Smooth muscle cell (in vitro differentiated cells): ENCODE data around the gene ZNF543. TPM values are rescaled to one million over a fixed set of nuclear protein-coding genes. Genes with fewer than 3 reads are reported as not detected.

ENCODE experiments used
- DNase-seq: peaks from one replicate; lab custom pipeline; 2025; ENCODE audit not compliant: unreplicated experiment; lab: John Stamatoyannopoulos, UW
- H2AFZ ChIP-seq: fragments of 200-600 bp; sonication (generic); 2 replicates; pipeline ENCODE4 v1.6.0; 2016; ENCODE audit warnings: antibody characterized with exemption, low read depth, mild to moderate bottlenecking
- H3F3A ChIP-seq: fragments of 200-600 bp; sonication (generic); 2 replicates; pipeline ENCODE4 v1.6.0; 2017; ENCODE audit warnings: antibody characterized with exemption, low read depth
- H3K27ac ChIP-seq: fragments of 200-600 bp; sonication (generic); 2 replicates; pipeline ENCODE4 v1.5.1; 2016; ENCODE audit warnings: low read depth, mild to moderate bottlenecking
- H3K27me3 ChIP-seq: fragments of 200-600 bp; sonication (generic); 2 replicates; pipeline ENCODE4 v1.6.1; 2016; ENCODE audit warnings: low read depth, mild to moderate bottlenecking
- H3K36me3 ChIP-seq: fragments of 200-600 bp; sonication (generic); 2 replicates; pipeline ENCODE4 v1.5.1; 2016; ENCODE audit warnings: low read depth
- H3K4me1 ChIP-seq: fragments of 200-600 bp; sonication (generic); 2 replicates; pipeline ENCODE4 v1.5.1; 2016; ENCODE audit warnings: low read depth
- H3K4me2 ChIP-seq: fragments of 200-600 bp; sonication (generic); 2 replicates; pipeline ENCODE4 v1.6.0; 2016; ENCODE audit warnings: mild to moderate bottlenecking
- H3K4me3 ChIP-seq: fragments of 200-600 bp; sonication (generic); 2 replicates; pipeline ENCODE4 v1.5.1; 2016; ENCODE audit warnings: mild to moderate bottlenecking
- H3K79me2 ChIP-seq: fragments of 200-600 bp; sonication (generic); 2 replicates; pipeline ENCODE4 v1.6.0; 2016; ENCODE audit warnings: low read depth, mild to moderate bottlenecking
- H3K9ac ChIP-seq: fragments of 200-600 bp; sonication (generic); 2 replicates; pipeline ENCODE4 v1.6.0; 2016; ENCODE audit warnings: low read depth
- H3K9me3 ChIP-seq: fragments of 200-600 bp; sonication (generic); replicated peaks from 2 replicates; pipeline ENCODE4 v1.5.1; 2016; ENCODE audit warnings: low read depth
- H4K20me1 ChIP-seq: fragments of 200-600 bp; sonication (generic); 2 replicates; pipeline ENCODE4 v1.6.0; 2016; ENCODE audit warnings: low read depth
- WGBS: methylation state at CpG from one replicate; pipeline ENCODE4 v1.1.7; 2016; ENCODE audit warnings: low lambda C conversion rate; 5-methylcytosine and 5-hydroxymethylcytosine counted together
- polyA plus RNA-seq: library from polyadenylated mRNA; unstranded; fragments of >200 nt; fragmentation: Nextera tagmentation; extraction: Ambion mirVana; gene quantifications from 2 replicates; pipeline ENCODE4 v1.2.1, GENCODE V29; 2016
- total RNA-seq: library from RNA; depleted of rRNA; stranded (reverse); fragments of >200 nt; gene quantifications from 2 replicates; pipeline ENCODE4 v1.2.3, GENCODE V29; 2014
- TF ChIP-seq, protein P1 (sequence below): fragments of 200-600 bp; sonication (generic); IDR thresholded peaks from 2 replicates; pipeline ENCODE4 v1.5.1; 2017; ENCODE audit warnings: borderline replicate concordance, mild to moderate bottlenecking, antibody characterized with exemption; ENCODE audit not compliant: insufficient read depth, poor library complexity, severe bottlenecking

ZNF543 gene
- total and polyA plus RNA-seq, 2 experiments from 2014 or later = 1.1 to 5.1 TPM

- peaks cover 9% of the 10 kb centered on the region for H3K36me3 ChIP-seq
- TF ChIP-seq, protein P1, sequence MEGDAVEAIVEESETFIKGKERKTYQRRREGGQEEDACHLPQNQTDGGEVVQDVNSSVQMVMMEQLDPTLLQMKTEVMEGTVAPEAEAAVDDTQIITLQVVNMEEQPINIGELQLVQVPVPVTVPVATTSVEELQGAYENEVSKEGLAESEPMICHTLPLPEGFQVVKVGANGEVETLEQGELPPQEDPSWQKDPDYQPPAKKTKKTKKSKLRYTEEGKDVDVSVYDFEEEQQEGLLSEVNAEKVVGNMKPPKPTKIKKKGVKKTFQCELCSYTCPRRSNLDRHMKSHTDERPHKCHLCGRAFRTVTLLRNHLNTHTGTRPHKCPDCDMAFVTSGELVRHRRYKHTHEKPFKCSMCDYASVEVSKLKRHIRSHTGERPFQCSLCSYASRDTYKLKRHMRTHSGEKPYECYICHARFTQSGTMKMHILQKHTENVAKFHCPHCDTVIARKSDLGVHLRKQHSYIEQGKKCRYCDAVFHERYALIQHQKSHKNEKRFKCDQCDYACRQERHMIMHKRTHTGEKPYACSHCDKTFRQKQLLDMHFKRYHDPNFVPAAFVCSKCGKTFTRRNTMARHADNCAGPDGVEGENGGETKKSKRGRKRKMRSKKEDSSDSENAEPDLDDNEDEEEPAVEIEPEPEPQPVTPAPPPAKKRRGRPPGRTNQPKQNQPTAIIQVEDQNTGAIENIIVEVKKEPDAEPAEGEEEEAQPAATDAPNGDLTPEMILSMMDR = no peak
- no peak for DNase-seq
Measured at GRCh38 chr19:57280962-57281400, 39.3 kb upstream of the ZNF543 start.

GRCh38 chr19:57282011-57282643 lies 38.1 kb upstream of the ZNF543 start:
- Histone ChIP-seq H3K27me3 (no peaks in the 10 kb centered on the region), H3K27ac (peak overlapping the region; percentile 99), H4K20me1 (peaks cover 66% of the 10 kb centered on the region), H3K4me3 (peak overlapping the region; percentile 88), H3K36me3 (peaks cover 16% of the 10 kb centered on the region), H3K9ac (peak overlapping the region; percentile 98), H3K79me2 (peaks cover 68% of the 10 kb centered on the region), H3K4me1 (peaks cover 4% of the 10 kb centered on the region), H3F3A (peaks cover 22% of the 10 kb centered on the region), H3K9me3 (no peaks in the 10 kb centered on the region), H2AFZ (no peak overlapping the region), H3K4me2 (peak overlapping the region; percentile 99)
- no peak for DNase-seq
- WGBS = 84% methylated on average over 5 of the region's 5 CpGs
- TF ChIP-seq, protein P1 = no peak

More at GRCh38 chr19:57280962-57281400, 39.3 kb upstream of the ZNF543 start:
- peak overlapping the region; percentile 99 for H3K27ac ChIP-seq
- H3K9me3 ChIP-seq = no peaks in the 10 kb centered on the region
- H3F3A ChIP-seq = peaks cover 20% of the 10 kb centered on the region
- no peaks in the 10 kb centered on the region for H3K27me3 ChIP-seq
- WGBS = 21% methylated on average over 6 of the region's 6 CpGs
- H3K9ac ChIP-seq = peak overlapping the region; percentile 98
- peaks cover 56% of the 10 kb centered on the region for H3K79me2 ChIP-seq
- H3K4me2 ChIP-seq = peak overlapping the region; percentile 99
- H3K4me3 ChIP-seq = peak overlapping the region; percentile 88
- peaks cover 54% of the 10 kb centered on the region for H4K20me1 ChIP-seq
- peaks cover 4% of the 10 kb centered on the region for H3K4me1 ChIP-seq
- no peak overlapping the region for H2AFZ ChIP-seq

DNA sequence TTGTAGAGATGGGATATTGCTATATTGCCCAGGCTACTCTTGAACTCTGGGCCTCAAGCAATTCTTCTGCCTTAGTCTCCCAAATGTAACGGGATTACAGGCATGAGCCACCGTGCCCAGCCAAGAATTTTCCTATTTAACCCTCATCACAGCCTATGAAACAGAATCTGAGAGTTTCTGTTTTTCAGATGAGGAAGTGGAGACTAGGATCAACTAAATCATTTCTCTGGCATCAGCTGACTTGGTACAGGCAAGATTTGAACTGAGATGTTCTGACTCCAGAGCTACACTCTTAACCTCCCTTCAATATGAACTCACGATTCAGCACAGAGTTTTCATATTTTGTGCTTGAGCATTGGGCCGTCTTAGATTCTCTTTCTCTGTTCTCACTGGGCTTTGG lies 31.9 kb upstream of the ZNF543 start:
- Histone ChIP-seq H3K27me3 (no peaks in the 10 kb centered on the region), H3F3A (peaks cover 23% of the 10 kb centered on the region), H4K20me1 (peaks cover 72% of the 10 kb centered on the region), H2AFZ (no peak overlapping the region), H3K79me2 (peaks cover 100% of the 10 kb centered on the region), H3K4me1 (no peaks in the 10 kb centered on the region), H3K36me3 (peaks cover 65% of the 10 kb centered on the region), H3K9ac (no peak overlapping the region), H3K9me3 (peaks cover 28% of the 10 kb centered on the region), H3K27ac (no peak overlapping the region), H3K4me3 (no peak overlapping the region), H3K4me2 (no peak overlapping the region)
- no peak for DNase-seq
- WGBS = 100% methylated on average over 4 of the region's 4 CpGs
- TF ChIP-seq, protein P1 = no peak

GRCh38 chr19:57290970-57291369 lies 29.3 kb upstream of the ZNF543 start:
- H3K4me3 ChIP-seq = no peak overlapping the region
- peaks cover 80% of the 10 kb centered on the region for H3K36me3 ChIP-seq
- no peak overlapping the region for H3K9ac ChIP-seq
- H3K9me3 ChIP-seq = peaks cover 29% of the 10 kb centered on the region
- WGBS = 98% methylated on average over 11 of the region's 11 CpGs
- peaks cover 100% of the 10 kb centered on the region for H3K79me2 ChIP-seq
- H4K20me1 ChIP-seq = peaks cover 69% of the 10 kb centered on the region
- no peak overlapping the region for H2AFZ ChIP-seq
- no peak for DNase-seq
- no peaks in the 10 kb centered on the region for H3K27me3 ChIP-seq
- no peaks in the 10 kb centered on the region for H3K4me1 ChIP-seq
- H3K27ac ChIP-seq = no peak overlapping the region
- no peak overlapping the region for H3K4me2 ChIP-seq
- TF ChIP-seq, protein P1 = no peak
- peaks cover 21% of the 10 kb centered on the region for H3F3A ChIP-seq
